Activated CD8-positive, alpha-beta memory T cell treated with anti-CD3 and anti-CD28 coated beads, Interleukin-2, amount 10 ng/mL, durations not matched to agents 7 days and 5 days (primary cell): ENCODE measurements around the gene CEND1. TPM values are rescaled to one million over a fixed set of nuclear protein-coding genes. Genes with fewer than 3 reads are reported as not detected.
A peak's percentile ranks its signal among the peaks of the same experiment; 100 is the strongest.

Experiments
- ATAC-seq: fragments of 150-1000 bp; cut with Tn5 transposase; one replicate; pipeline ENCODE4 v1.10.0; 2021; ENCODE audit warnings: moderate library complexity
- CTCF ChIA-PET: fragments of 350-600 bp; sonication (Branson Sonifier 250); formaldehyde crosslinking; loops from one replicate; lab custom pipeline; 2021; ENCODE audit warnings: antibody characterized with exemption; lab: Charles Lee
- DNase-seq: peaks from one replicate; pipeline ENCODE4 v3.0.0-alpha.2; 2020
- H3K27ac Mint-ChIP-seq: one replicate; pipeline ENCODE4 v1.8.0; 2021; ENCODE audit warnings: mild to moderate bottlenecking, mixed read lengths
- H3K27me3 Mint-ChIP-seq: one replicate; pipeline ENCODE4 v1.8.0; 2021; ENCODE audit warnings: mixed read lengths
- H3K36me3 Mint-ChIP-seq: one replicate; pipeline ENCODE4 v1.8.0; 2021; ENCODE audit warnings: mild to moderate bottlenecking, mixed read lengths
- H3K4me1 Mint-ChIP-seq: one replicate; pipeline ENCODE4 v1.8.0; 2021; ENCODE audit warnings: mixed read lengths
- H3K4me3 Mint-ChIP-seq: one replicate; pipeline ENCODE4 v1.8.0; 2021; ENCODE audit warnings: mild to moderate bottlenecking, moderate library complexity, mixed read lengths
- H3K9me3 Mint-ChIP-seq: one replicate; pipeline ENCODE4 v1.8.0; 2022; ENCODE audit warnings: low read depth, mixed read lengths
- total RNA-seq, 2 experiments: library from RNA; stranded (reverse); gene quantifications; one replicate each; pipeline ENCODE4 v1.2.3, GENCODE V29; 2021

CEND1 gene
- total RNA-seq, 2 experiments from 2014 or later: 1.3 to 3.7 TPM

DNA sequence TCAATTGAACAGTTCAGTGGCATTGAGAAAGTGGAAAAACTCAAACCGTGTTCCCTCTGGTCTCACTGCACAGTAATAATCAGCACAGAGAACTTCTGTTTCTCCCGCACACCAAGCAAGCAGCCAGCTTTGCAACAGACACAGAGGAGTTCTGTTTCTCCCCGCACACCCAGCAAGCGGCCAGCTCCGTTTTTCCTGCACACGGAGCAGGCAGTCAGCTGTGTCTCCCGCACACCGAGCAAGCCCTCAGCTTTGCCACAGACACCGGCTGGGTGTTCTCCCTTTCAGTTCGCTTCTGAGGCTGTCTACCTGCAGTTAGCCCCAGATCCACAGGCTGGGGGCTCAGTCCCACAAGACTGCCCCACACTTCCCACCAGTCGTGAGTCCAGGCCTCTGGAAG lies 52.5 kb downstream of the CEND1 start:
- H3K4me1 Mint-ChIP-seq: peaks cover 15% of the 10 kb centered on the region
- H3K27ac Mint-ChIP-seq: no peak overlapping the region
- H3K27me3 Mint-ChIP-seq: peaks cover 22% of the 10 kb centered on the region
- no peak for DNase-seq
- CTCF ChIA-PET: interaction anchor here (0.7 to 5.4 kb wide), 4 partner anchors 10 to 382 kb away, joined by 3 to 30 read pairs (median 8); partner anchors contain the start of gene TALDO1
- H3K9me3 Mint-ChIP-seq: no peaks in the 10 kb centered on the region
- peak; percentile 28 for ATAC-seq
- H3K36me3 Mint-ChIP-seq: peaks cover 2% of the 10 kb centered on the region
- H3K4me3 Mint-ChIP-seq: peak overlapping the region; percentile 10

Other genes starting within 250 kb of the CEND1 start
- gene LMNTD2, start 229.4 kb downstream of the CEND1 start, total RNA-seq: 1 to 10 TPM in 1 of 2 experiments, under 1 TPM in 1; 0.23 to 1.3 TPM
- 10 to 100 TPM; 20.8 to 32.1 TPM for gene RASSF7, start 229.1 kb downstream of the CEND1 start, total RNA-seq
- 10 to 100 TPM; 60.2 to 62.0 TPM for gene PHRF1, start 213.6 kb downstream of the CEND1 start, total RNA-seq
- 100 to 1,000 TPM; 146 to 267 TPM for gene IRF7, start 174.1 kb downstream of the CEND1 start, total RNA-seq
- not detected for gene CDHR5, start 165.1 kb downstream of the CEND1 start, total RNA-seq
- gene SCT, start 162.9 kb downstream of the CEND1 start, total RNA-seq: not detected
- under 1 TPM; 0.16 to 0.41 TPM for gene DRD4, start 152.8 kb downstream of the CEND1 start, total RNA-seq
- gene DEAF1, start 94.9 kb downstream of the CEND1 start, total RNA-seq: 10 to 100 TPM; 39.0 to 40.1 TPM
- 10 to 100 TPM; 23.5 to 26.0 TPM for gene TMEM80, start 94.3 kb downstream of the CEND1 start, total RNA-seq
- 10 to 100 TPM; 17.4 to 20.2 TPM for gene EPS8L2, start 83.9 kb downstream of the CEND1 start, total RNA-seq
- gene TALDO1, start 42.6 kb downstream of the CEND1 start, total RNA-seq: 100 to 1,000 TPM; 249 to 293 TPM
- gene GATD1, start 12.6 kb downstream of the CEND1 start, total RNA-seq: 10 to 100 TPM; 62.4 to 79.4 TPM
- 10 to 100 TPM; 49.4 to 54.7 TPM for gene SLC25A22, start 8.2 kb upstream of the CEND1 start, total RNA-seq
- gene PIDD1, start 15.1 kb upstream of the CEND1 start, total RNA-seq: 10 to 100 TPM; 42.4 to 59.8 TPM
- gene RPLP2, start 19.9 kb upstream of the CEND1 start, total RNA-seq: 1,000 to 10,000 TPM; 1,844 to 1,872 TPM
- 10 to 100 TPM; 64.7 to 70.0 TPM for gene PNPLA2, start 28.8 kb upstream of the CEND1 start, total RNA-seq
- gene CRACR2B, start 37.8 kb upstream of the CEND1 start, total RNA-seq: 10 to 100 TPM; 11.3 to 14.1 TPM
- 10 to 100 TPM; 23.1 to 54.9 TPM for gene CD151, start 42.9 kb upstream of the CEND1 start, total RNA-seq
- gene POLR2L, start 52.4 kb upstream of the CEND1 start, total RNA-seq: 100 to 1,000 TPM in 1 of 2 experiments, 10 to 100 TPM in 1; 87.6 to 114 TPM
- gene TSPAN4, start 52.8 kb upstream of the CEND1 start, total RNA-seq: 10 to 100 TPM in 1 of 2 experiments, 1 to 10 TPM in 1; 7.8 to 17.8 TPM
- gene CHID1, start 120.7 kb upstream of the CEND1 start, total RNA-seq: 10 to 100 TPM; 46.8 to 59.4 TPM
- gene AP2A2, start 135.8 kb upstream of the CEND1 start, total RNA-seq: 10 to 100 TPM; 36.3 to 52.2 TPM
- gene MUC6, start 246.6 kb upstream of the CEND1 start, total RNA-seq: not detected